Endothelial cell of umbilical vein (primary cell): Measurements from ENCODE around the gene ZBTB25.

Source experiments
- CTCF ChIP-seq, 2 donors: IDR thresholded peaks; 1 replicate in 1 of 2; 2 replicates in 1 of 2; pipeline ENCODE4 v1.5.1; 2011; ENCODE audit warnings: low read length in 2 of 2, mild to moderate bottlenecking in 2 of 2, moderate library complexity in 2 of 2, control low read depth in 1 of 2, inconsistent platforms in 1 of 2, low read depth in 1 of 2; ENCODE audit not compliant: insufficient read depth in 1 of 2; ENCODE audit errors: extremely low read depth in 1 of 2
- EZH2 ChIP-seq: IDR thresholded peaks from 2 replicates; pipeline ENCODE4 v1.6.1; 2012; ENCODE audit warnings: borderline replicate concordance, low read depth, mild to moderate bottlenecking, moderate library complexity, low read length, inconsistent platforms; ENCODE audit not compliant: severe bottlenecking
- POLR2A ChIP-seq: IDR thresholded peaks from 2 replicates; pipeline ENCODE4 v1.6.1; 2012; ENCODE audit warnings: low read depth, mild to moderate bottlenecking, control low read depth, low read length

GRCh38 chr14:64417771-64418125 lies 85.9 kb downstream of the ZBTB25 start:
- TF ChIP-seq CTCF (IDR thresholded peaks at IDR 0.05; ENCODE audit: extremely low read depth in 1 of 2, insufficient read depth in 1 of 2, low read depth in 1 of 2, low read length in 2 of 2) (no peak), EZH2 (no peak), POLR2A (no peak)
